Measurements from ENCODE around the gene KLK2. TPM values are rescaled to one million over a fixed set of nuclear protein-coding genes. Genes with fewer than 3 reads are reported as not detected.

KLK2 gene
- total and polyA plus RNA-seq, 2 donors from 2014 or later = not detected

GRCh38 chr19:50897612-50898011, 24.4 kb downstream of the KLK2 start:
- TF ChIP-seq CTCF (IDR thresholded peaks at IDR 0.05; ENCODE audit: borderline replicate concordance, extremely low read depth, insufficient read depth) = no peak
- Histone ChIP-seq H3K27me3 (ENCODE audit: control insufficient read depth, insufficient read depth, low read length) (no peaks in the 10 kb centered on the region), H3K36me3 (ENCODE audit: control insufficient read depth in 2 of 3, insufficient read depth in 3 of 3, low read length in 3 of 3) (no peaks in the 10 kb centered on the region), H3K27ac (ENCODE audit: low read depth in 2 of 2, low read length in 2 of 2) (no peak overlapping the region), H3K4me3 (ENCODE audit: low read length in 3 of 3) (no peak overlapping the region), H3K4me1 (ENCODE audit: control insufficient read depth in 2 of 3, insufficient read depth in 2 of 3, low read depth in 1 of 3, low read length in 3 of 3) (no peaks in the 10 kb centered on the region), H3K9me3 (ENCODE audit: control insufficient read depth in 2 of 3, insufficient read depth in 1 of 3, low read length in 3 of 3) (no peaks in the 10 kb centered on the region), H3K9ac (ENCODE audit: low read length in 3 of 3) (no peak overlapping the region)
- intact Hi-C loops (cut with DNase I) = no loop called here
- no peak for FAIRE-seq
- DNase-seq = no peak

- no peak overlapping the region for H3K9ac ChIP-seq (ENCODE audit: low read length in 3 of 3)
- H3K27me3 ChIP-seq (ENCODE audit: control insufficient read depth, insufficient read depth, low read length) = no peaks in the 10 kb centered on the region
- no peak overlapping the region for H3K27ac ChIP-seq (ENCODE audit: low read depth in 2 of 2, low read length in 2 of 2)
- no peak overlapping the region for H3K4me3 ChIP-seq (ENCODE audit: low read length in 3 of 3)
- H3K4me1 ChIP-seq (ENCODE audit: control insufficient read depth in 2 of 3, insufficient read depth in 2 of 3, low read depth in 1 of 3, low read length in 3 of 3) = no peaks in the 10 kb centered on the region
- H3K36me3 ChIP-seq (ENCODE audit: control insufficient read depth in 2 of 3, insufficient read depth in 3 of 3, low read length in 3 of 3) = no peaks in the 10 kb centered on the region
- no peak for DNase-seq
- no peak for FAIRE-seq
- H3K9me3 ChIP-seq (ENCODE audit: control insufficient read depth in 2 of 3, insufficient read depth in 1 of 3, low read length in 3 of 3) = no peaks in the 10 kb centered on the region
- TF ChIP-seq CTCF (IDR thresholded peaks at IDR 0.05; ENCODE audit: borderline replicate concordance, extremely low read depth, insufficient read depth) = no peak
- intact Hi-C loops (cut with DNase I) = no loop called here
Observed at GRCh38 chr19:50898018-50898417, 24.8 kb downstream of the KLK2 start.

GRCh38 chr19:50899569-50899968, 26.3 kb downstream of the KLK2 start:
- Histone ChIP-seq H3K36me3 (ENCODE audit: control insufficient read depth in 2 of 3, insufficient read depth in 3 of 3, low read length in 3 of 3) (no peaks in the 10 kb centered on the region), H3K9me3 (ENCODE audit: control insufficient read depth in 2 of 3, insufficient read depth in 1 of 3, low read length in 3 of 3) (no peaks in the 10 kb centered on the region), H3K4me3 (ENCODE audit: low read length in 3 of 3) (no peak overlapping the region), H3K27me3 (ENCODE audit: control insufficient read depth, insufficient read depth, low read length) (no peaks in the 10 kb centered on the region), H3K9ac (ENCODE audit: low read length in 3 of 3) (no peak overlapping the region), H3K27ac (ENCODE audit: low read depth in 2 of 2, low read length in 2 of 2) (no peak overlapping the region), H3K4me1 (ENCODE audit: control insufficient read depth in 2 of 3, insufficient read depth in 2 of 3, low read depth in 1 of 3, low read length in 3 of 3) (no peaks in the 10 kb centered on the region)
- no peak for TF ChIP-seq CTCF (IDR thresholded peaks at IDR 0.05; ENCODE audit: borderline replicate concordance, extremely low read depth, insufficient read depth)
- DNase-seq (no peak), FAIRE-seq (no peak)
- intact Hi-C loops (cut with DNase I) = no loop called here

- DNase-seq (no peak), FAIRE-seq (no peak)
- no peak for TF ChIP-seq CTCF (IDR thresholded peaks at IDR 0.05; ENCODE audit: borderline replicate concordance, extremely low read depth, insufficient read depth)
- Histone ChIP-seq H3K4me3 (ENCODE audit: low read length in 3 of 3) (no peak overlapping the region), H3K27me3 (ENCODE audit: control insufficient read depth, insufficient read depth, low read length) (peaks cover 3% of the 10 kb centered on the region), H3K9me3 (ENCODE audit: control insufficient read depth in 2 of 3, insufficient read depth in 1 of 3, low read length in 3 of 3) (no peaks in the 10 kb centered on the region), H3K4me1 (ENCODE audit: control insufficient read depth in 2 of 3, insufficient read depth in 2 of 3, low read depth in 1 of 3, low read length in 3 of 3) (no peaks in the 10 kb centered on the region), H3K27ac (ENCODE audit: low read depth in 2 of 2, low read length in 2 of 2) (no peak overlapping the region), H3K36me3 (ENCODE audit: control insufficient read depth in 2 of 3, insufficient read depth in 3 of 3, low read length in 3 of 3) (no peaks in the 10 kb centered on the region), H3K9ac (ENCODE audit: low read length in 3 of 3) (no peak overlapping the region)
- intact Hi-C loops (cut with DNase I) = no loop called here
Observed at GRCh38 chr19:50902640-50903039, 29.4 kb downstream of the KLK2 start.

Data from kidney (tissue), 14 donors.